ENCODE data around the gene ICOS.

The ICOS gene

GRCh38 chr2:203948733-203949132 lies 12.2 kb downstream of the ICOS start:
- H3K9me3 ChIP-seq (ENCODE audit: control insufficient read depth, low read length): no peaks in the 10 kb centered on the region
- no peaks in the 10 kb centered on the region for H3K79me2 ChIP-seq
- H3K4me3 ChIP-seq (ENCODE audit: low read depth, low read length): no peak overlapping the region
- no peak overlapping the region for H3K9ac ChIP-seq
- no peak overlapping the region for H3K4me2 ChIP-seq (ENCODE audit: low read length)
- no peaks in the 10 kb centered on the region for H3K4me1 ChIP-seq
- no peak for TF ChIP-seq CTCF (IDR thresholded peaks at IDR 0.05)
- no peak overlapping the region for H3K27ac ChIP-seq
- H2AFZ ChIP-seq: no peak overlapping the region
- H3K36me3 ChIP-seq (ENCODE audit: control insufficient read depth, insufficient read depth, low read length): no peaks in the 10 kb centered on the region
- no peaks in the 10 kb centered on the region for H3K27me3 ChIP-seq (ENCODE audit: control insufficient read depth, insufficient read depth, low read length)

DNA sequence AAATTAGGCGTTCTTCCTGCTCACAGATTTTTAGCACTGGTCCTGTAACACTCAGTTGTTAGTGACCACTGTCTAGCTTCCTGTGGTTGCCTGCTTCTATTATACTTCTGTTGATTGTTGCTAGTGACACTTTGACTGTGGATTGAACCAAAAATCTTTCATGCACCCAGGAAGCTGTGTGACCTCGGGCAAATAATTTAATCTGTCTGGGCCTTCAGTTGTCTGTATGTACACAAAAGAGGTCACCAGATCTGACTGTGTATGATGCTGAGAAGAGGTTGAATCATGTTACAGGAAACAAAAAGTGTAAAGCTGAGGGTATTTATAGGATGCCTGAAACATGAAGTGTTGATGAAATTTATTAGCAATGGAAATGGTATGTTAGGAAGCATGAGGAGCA lies 12.7 kb downstream of the ICOS start:
- H3K4me3 ChIP-seq (ENCODE audit: low read depth, low read length): no peak overlapping the region
- H3K4me2 ChIP-seq (ENCODE audit: low read length): no peak overlapping the region
- no peaks in the 10 kb centered on the region for H3K79me2 ChIP-seq
- H2AFZ ChIP-seq: no peak overlapping the region
- H3K27ac ChIP-seq: no peak overlapping the region
- no peaks in the 10 kb centered on the region for H3K4me1 ChIP-seq
- no peaks in the 10 kb centered on the region for H3K27me3 ChIP-seq (ENCODE audit: control insufficient read depth, insufficient read depth, low read length)
- H3K36me3 ChIP-seq (ENCODE audit: control insufficient read depth, insufficient read depth, low read length): no peaks in the 10 kb centered on the region
- no peak for TF ChIP-seq CTCF (IDR thresholded peaks at IDR 0.05)
- H3K9me3 ChIP-seq (ENCODE audit: control insufficient read depth, low read length): no peaks in the 10 kb centered on the region
- H3K9ac ChIP-seq: no peak overlapping the region

DNA sequence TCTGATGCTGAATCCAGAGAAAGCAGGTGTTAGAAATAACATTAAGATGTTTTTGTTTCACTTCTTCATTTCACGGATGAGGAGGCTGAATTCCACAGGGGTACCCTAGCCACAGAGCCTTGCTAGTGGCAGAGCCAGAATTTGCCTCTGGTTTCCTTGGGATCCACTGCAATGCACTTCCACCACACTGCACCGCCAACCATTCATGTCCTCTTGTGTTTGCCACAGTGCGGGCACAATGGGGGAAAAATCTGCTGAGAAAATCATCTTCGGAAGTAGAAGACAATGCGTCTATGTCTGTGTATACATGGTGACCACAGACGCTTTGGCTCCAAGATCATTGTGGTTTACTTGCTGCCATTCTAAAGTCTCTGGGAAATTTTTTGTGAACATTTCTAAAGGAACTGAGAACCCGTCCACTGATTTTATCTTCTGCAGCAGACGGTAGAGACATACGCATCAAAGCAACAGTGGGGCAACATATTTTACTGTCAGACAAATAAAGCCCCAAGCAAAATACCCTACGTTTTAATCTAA lies 14.9 kb downstream of the ICOS start:
- no peak overlapping the region for H2AFZ ChIP-seq
- no peaks in the 10 kb centered on the region for H3K79me2 ChIP-seq
- H3K9ac ChIP-seq: no peak overlapping the region
- no peak for TF ChIP-seq CTCF (IDR thresholded peaks at IDR 0.05)
- H3K9me3 ChIP-seq (ENCODE audit: control insufficient read depth, low read length): no peaks in the 10 kb centered on the region
- H3K27me3 ChIP-seq (ENCODE audit: control insufficient read depth, insufficient read depth, low read length): no peaks in the 10 kb centered on the region
- H3K4me1 ChIP-seq: no peaks in the 10 kb centered on the region
- H3K27ac ChIP-seq: no peak overlapping the region
- no peak overlapping the region for H3K4me2 ChIP-seq (ENCODE audit: low read length)
- H3K4me3 ChIP-seq (ENCODE audit: low read depth, low read length): no peak overlapping the region
- no peaks in the 10 kb centered on the region for H3K36me3 ChIP-seq (ENCODE audit: control insufficient read depth, insufficient read depth, low read length)

GRCh38 chr2:203959265-203959664 lies 22.7 kb downstream of the ICOS start:
- TF ChIP-seq CTCF (IDR thresholded peaks at IDR 0.05): no peak
- Histone ChIP-seq H3K4me1 (no peaks in the 10 kb centered on the region), H3K27me3 (ENCODE audit: control insufficient read depth, insufficient read depth, low read length) (no peaks in the 10 kb centered on the region), H2AFZ (no peak overlapping the region), H3K79me2 (no peaks in the 10 kb centered on the region), H3K27ac (no peak overlapping the region), H3K4me2 (ENCODE audit: low read length) (no peak overlapping the region), H3K4me3 (ENCODE audit: low read depth, low read length) (no peak overlapping the region), H3K36me3 (ENCODE audit: control insufficient read depth, insufficient read depth, low read length) (no peaks in the 10 kb centered on the region), H3K9me3 (ENCODE audit: control insufficient read depth, low read length) (no peaks in the 10 kb centered on the region), H3K9ac (no peak overlapping the region)

DNA sequence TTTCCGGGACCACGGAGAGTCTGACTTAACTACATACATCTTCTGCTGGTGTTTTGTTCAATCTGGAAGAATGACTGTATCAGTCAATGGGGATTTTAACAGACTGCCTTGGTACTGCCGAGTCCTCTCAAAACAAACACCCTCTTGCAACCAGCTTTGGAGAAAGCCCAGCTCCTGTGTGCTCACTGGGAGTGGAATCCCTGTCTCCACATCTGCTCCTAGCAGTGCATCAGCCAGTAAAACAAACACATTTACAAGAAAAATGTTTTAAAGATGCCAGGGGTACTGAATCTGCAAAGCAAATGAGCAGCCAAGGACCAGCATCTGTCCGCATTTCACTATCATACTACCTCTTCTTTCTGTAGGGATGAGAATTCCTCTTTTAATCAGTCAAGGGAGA lies 23.1 kb downstream of the ICOS start:
- Histone ChIP-seq H3K9me3 (ENCODE audit: control insufficient read depth, low read length) (no peaks in the 10 kb centered on the region), H3K4me3 (ENCODE audit: low read depth, low read length) (no peak overlapping the region), H2AFZ (no peak overlapping the region), H3K79me2 (no peaks in the 10 kb centered on the region), H3K9ac (no peak overlapping the region), H3K27me3 (ENCODE audit: control insufficient read depth, insufficient read depth, low read length) (no peaks in the 10 kb centered on the region), H3K27ac (no peak overlapping the region), H3K4me2 (ENCODE audit: low read length) (no peak overlapping the region), H3K36me3 (ENCODE audit: control insufficient read depth, insufficient read depth, low read length) (no peaks in the 10 kb centered on the region), H3K4me1 (no peaks in the 10 kb centered on the region)
- no peak for TF ChIP-seq CTCF (IDR thresholded peaks at IDR 0.05)
